Activated effector memory CD4-positive, alpha-beta T cell treated with anti-CD3 and anti-CD28 coated beads, Interleukin-2, amount 50 U/mL, for 16 hours (primary cell): Measurements from ENCODE around the gene HHATL.

Experiments used
- DNase-seq: peaks from one replicate; pipeline ENCODE4 v3.0.0-alpha.2; 2020

The HHATL gene

GRCh38 chr3:42651248-42652091 lies 51.1 kb downstream of the HHATL start:
- no peak for DNase-seq

GRCh38 chr3:42649783-42650182 lies 52.8 kb downstream of the HHATL start:
- peak; percentile 47 for DNase-seq

GRCh38 chr3:42649006-42649405 lies 53.6 kb downstream of the HHATL start:
- DNase-seq: no peak

- DNase-seq: no peak
Measured at GRCh38 chr3:42647821-42648459, 54.7 kb downstream of the HHATL start.
